ENCODE data around the gene PAFAH2.
"Not testable (repeated sequence)": the region's sequence is repeated elsewhere in the genome, so short reads cannot be mapped to it uniquely, and the experiment has no call there.

DNA sequence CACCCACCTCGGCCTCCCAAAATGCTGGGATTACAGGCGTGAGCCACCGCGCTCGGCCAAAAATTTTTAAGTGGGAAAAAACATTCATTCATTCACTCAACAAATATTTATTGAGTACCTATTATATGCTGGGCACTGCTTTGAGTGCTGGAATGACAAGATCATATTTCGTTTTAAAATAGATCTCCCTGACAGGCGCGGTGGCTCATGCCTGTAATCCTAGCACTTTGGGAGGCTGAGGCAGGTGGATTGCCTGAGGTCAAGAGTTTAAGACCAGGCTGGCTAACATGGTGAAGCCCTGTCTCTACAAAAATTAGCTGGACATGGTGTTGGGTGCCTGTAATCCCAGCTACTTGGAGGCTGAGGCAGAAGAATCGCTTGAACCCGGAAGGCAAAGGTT, 11.1 kb downstream of the PAFAH2 start:
- TF ChIP-seq, protein P1, sequence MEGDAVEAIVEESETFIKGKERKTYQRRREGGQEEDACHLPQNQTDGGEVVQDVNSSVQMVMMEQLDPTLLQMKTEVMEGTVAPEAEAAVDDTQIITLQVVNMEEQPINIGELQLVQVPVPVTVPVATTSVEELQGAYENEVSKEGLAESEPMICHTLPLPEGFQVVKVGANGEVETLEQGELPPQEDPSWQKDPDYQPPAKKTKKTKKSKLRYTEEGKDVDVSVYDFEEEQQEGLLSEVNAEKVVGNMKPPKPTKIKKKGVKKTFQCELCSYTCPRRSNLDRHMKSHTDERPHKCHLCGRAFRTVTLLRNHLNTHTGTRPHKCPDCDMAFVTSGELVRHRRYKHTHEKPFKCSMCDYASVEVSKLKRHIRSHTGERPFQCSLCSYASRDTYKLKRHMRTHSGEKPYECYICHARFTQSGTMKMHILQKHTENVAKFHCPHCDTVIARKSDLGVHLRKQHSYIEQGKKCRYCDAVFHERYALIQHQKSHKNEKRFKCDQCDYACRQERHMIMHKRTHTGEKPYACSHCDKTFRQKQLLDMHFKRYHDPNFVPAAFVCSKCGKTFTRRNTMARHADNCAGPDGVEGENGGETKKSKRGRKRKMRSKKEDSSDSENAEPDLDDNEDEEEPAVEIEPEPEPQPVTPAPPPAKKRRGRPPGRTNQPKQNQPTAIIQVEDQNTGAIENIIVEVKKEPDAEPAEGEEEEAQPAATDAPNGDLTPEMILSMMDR (IDR thresholded peaks at IDR 0.05): not testable (repeated sequence)
- not testable (repeated sequence) for TF ChIP-seq POLR2AphosphoS5, POLR2A, EP300 (IDR thresholded peaks at IDR 0.05)

Measured in stomach (tissue), 4 donors.